Measurements from ENCODE around the gene SULT2B1.
"Not testable (repeated sequence)": the region's sequence is repeated elsewhere in the genome, so short reads cannot be mapped to it uniquely, and the experiment has no call there.

The SULT2B1 gene

GRCh38 chr19:48624067-48624594, 72.2 kb downstream of the SULT2B1 start:
- peak; percentile 98 for DNase-seq

GRCh38 chr19:48624791-48625723, 73.1 kb downstream of the SULT2B1 start:
- no peak for DNase-seq

- DNase-seq: no peak
Observed at GRCh38 chr19:48625891-48626327, 73.9 kb downstream of the SULT2B1 start.

GRCh38 chr19:48627201-48627864, 75.4 kb downstream of the SULT2B1 start:
- no peak for DNase-seq

GRCh38 chr19:48627865-48628314, 75.9 kb downstream of the SULT2B1 start:
- DNase-seq: no peak

GRCh38 chr19:48628486-48629296, 76.7 kb downstream of the SULT2B1 start:
- DNase-seq: no peak

GRCh38 chr19:48629297-48629598, 77.3 kb downstream of the SULT2B1 start:
- DNase-seq: no peak

GRCh38 chr19:48629599-48630295, 77.8 kb downstream of the SULT2B1 start:
- DNase-seq: no peak

- no peak for DNase-seq
Observed at GRCh38 chr19:48630296-48631063, 78.5 kb downstream of the SULT2B1 start.

GRCh38 chr19:48631225-48631624, 79.3 kb downstream of the SULT2B1 start:
- no peak for DNase-seq

GRCh38 chr19:48632286-48632685, 80.3 kb downstream of the SULT2B1 start:
- DNase-seq: not testable (repeated sequence)

GRCh38 chr19:48632692-48633147, 80.7 kb downstream of the SULT2B1 start:
- no peak for DNase-seq

GRCh38 chr19:48633148-48634035, 81.4 kb downstream of the SULT2B1 start:
- no peak for DNase-seq

GRCh38 chr19:48634036-48634342, 82.0 kb downstream of the SULT2B1 start:
- DNase-seq: no peak

- DNase-seq: peak; percentile 95
Observed at GRCh38 chr19:48634424-48635262, 82.7 kb downstream of the SULT2B1 start.

- peak; percentile 72 for DNase-seq
Observed at GRCh38 chr19:48635263-48635965, 83.4 kb downstream of the SULT2B1 start.

GRCh38 chr19:48635966-48636858, 84.2 kb downstream of the SULT2B1 start:
- DNase-seq: no peak
